HG03432 (cell line): ENCODE data around the gene RBL2.
"Not testable (repeated sequence)": the region's sequence is repeated elsewhere in the genome, so short reads cannot be mapped to it uniquely, and the experiment has no call there.

ENCODE experiments used
- ATAC-seq: cut with Tn5 transposase; IDR thresholded peaks from one replicate; pipeline ENCODE4 v1.9.1; 2021; ENCODE audit warnings: mild to moderate bottlenecking, moderate library complexity; ENCODE audit not compliant: unreplicated experiment

Gene RBL2

DNA sequence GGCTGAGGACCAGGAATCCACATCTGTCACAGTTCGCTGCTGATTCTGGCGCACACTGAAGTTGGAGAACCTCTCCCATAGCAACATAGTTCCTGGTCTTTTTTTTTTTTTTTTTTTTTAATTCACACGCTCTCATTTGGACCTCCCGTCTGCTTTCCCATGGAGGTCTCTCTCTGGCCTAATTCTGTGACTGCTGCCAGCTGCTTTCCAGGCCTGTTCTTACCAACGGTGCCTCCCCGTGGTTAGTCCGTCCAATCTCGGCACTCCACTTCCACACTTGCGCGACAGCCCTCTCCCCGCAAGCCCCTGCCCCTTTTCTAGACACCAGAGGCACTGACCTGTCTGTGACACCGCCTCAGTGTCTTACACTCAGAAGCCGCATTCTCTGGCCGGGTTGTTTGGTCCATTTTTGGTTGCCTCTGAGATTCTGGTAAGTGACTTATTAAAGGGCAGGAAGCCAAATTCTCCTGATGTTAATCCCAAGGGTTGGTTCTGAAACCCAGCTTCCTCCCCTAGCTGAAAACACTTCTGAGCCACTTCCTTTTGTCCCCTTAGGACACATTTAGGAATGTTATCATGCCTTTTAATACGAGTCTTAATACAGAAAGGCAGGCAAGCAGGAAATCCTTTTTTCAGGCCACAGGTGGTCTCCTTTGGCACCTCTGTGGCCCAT is 69.9 kb downstream of the RBL2 start:
- ATAC-seq, result no peak

DNA sequence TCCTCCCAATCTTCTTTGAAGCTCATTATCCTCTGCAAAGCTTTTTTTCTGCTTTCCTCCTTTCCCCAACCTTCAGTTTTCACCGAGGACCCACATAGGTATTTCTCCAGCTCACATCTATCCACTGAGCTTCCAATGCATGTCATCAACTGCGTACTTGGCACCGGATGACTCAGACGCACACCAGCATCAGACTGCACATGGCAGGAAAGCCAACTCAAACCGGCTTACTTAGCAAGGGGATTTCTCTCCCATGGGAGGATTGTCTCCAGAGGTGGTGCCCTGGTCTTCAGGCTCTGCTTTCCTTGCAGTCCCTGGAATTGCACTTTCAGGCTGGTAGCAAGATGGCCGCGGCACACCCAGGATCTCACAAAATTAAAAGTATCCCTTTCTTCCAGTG is 70.4 kb downstream of the RBL2 start:
- no peak for ATAC-seq

DNA sequence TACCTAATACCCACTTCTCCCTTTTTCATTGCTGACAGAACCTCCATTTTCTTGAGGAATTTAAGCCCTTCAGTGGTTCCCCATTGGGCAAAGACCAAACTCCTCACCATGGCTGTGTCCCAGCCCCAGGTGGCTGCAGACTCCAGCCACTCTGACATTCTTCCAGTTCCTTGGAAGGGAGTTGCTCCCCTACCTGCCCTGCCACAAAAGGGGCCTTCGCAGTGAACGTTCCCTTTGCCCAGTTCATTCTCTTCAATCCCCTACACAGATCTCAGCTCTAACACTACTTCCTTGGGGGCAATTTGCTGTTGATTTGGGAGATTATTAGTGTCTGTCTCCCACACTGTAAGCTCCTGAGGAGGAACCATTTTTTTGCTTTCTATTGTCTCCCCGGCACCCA is 72.0 kb downstream of the RBL2 start:
- no peak for ATAC-seq

DNA sequence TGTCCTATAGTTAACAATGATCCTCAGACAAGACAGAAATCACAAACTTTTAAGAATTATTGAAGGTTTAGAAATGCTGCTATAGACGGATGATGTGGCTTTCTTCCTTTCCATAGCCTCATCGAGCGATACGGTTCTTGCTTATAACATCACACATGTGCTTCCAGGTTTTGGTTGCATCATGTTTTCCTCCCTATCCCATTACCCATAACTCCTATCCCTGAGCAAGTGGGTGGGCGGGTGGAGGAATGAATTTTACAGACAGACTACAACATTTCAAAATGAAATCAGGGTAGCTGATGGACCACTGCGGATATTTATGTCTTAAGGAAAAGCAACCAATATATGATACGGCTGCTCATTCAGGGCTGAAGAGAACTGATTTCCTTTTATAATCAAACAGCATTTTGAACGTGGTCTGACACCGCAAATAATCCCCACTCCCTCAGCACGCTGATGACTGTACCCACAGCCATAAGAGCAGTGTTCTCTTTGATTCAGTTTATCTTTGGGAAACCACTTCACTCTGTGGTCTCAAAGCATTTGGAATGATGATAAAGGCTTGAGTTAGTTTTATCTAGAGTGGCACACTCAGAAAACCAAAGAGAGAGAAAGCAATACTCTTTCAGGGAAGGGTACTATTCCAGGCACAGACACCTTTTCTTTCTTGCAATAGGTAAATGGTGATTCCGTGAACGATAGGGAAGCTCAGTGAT is 73.4 kb downstream of the RBL2 start:
- no peak for ATAC-seq

DNA sequence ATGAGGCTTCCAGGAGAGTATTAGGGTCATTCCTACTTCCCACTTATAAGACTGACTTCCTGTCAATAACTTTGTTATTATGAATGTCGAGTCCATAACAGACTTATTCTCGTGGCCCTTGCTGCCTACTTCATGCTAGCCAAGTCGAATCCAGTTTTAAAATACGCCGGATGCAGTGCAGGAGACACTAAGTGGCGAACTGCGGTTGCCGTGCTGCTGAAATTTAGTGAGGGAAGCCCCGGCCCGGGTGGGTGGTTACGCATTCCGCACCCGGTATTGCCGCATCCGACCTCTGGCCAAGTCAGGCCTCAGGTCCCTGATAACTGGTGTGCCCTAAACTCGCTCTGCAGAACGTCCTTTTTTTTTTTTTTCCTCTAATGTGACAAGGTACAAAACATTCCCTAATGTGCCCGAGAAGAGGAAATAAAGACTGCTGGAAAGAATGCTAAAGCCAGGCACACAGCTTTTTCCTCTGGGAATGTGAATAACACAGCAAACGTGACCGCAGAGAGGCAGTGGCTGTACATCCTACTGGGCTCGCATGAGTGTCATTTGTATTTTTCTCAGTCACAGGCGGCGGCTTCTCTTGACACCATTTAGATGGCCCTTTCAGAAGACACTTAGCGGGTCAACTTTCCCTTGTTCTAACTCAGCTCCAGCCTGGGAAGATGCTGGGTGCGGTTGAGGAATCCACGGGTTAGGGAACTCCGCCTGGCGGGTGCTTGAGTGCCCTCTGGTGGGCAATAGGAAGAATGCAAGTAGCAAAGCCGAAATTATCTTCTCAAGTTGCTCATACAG is 75.8 kb downstream of the RBL2 start:
- peak; percentile 71 for ATAC-seq

DNA sequence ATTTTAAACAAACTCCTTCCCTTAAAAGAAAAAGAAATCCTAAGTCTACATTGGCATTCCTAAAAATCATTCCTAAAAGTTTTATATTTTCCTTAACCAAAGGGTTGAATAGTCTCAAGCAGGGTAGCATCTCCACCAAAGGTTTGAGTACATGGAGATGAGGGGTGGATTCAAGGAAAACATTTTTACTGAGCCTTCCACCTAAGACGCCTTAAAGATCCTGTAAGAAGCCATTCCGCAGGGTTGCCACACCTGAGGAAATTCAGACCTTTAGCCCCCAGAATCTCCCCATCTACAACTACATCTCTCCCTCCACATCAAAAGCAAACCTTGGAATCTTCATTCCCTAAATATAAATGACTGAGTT is 76.4 kb downstream of the RBL2 start:
- ATAC-seq, result peak; percentile 16

DNA sequence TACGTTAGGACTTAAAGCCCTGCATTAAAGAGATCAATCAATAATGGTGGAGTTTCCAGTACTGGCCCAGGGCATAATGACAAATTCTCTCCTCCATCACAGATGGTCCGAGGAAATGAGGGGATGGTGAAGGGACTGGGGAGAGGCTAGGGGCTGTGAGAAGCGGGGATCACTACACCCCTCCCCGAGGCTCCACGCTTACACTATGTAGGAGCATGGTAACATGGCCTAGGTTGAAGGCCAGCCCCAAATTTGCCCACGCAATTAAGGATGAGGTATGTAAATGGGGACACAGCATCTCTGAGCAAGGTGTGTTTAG is 76.8 kb downstream of the RBL2 start:
- ATAC-seq, result no peak

DNA sequence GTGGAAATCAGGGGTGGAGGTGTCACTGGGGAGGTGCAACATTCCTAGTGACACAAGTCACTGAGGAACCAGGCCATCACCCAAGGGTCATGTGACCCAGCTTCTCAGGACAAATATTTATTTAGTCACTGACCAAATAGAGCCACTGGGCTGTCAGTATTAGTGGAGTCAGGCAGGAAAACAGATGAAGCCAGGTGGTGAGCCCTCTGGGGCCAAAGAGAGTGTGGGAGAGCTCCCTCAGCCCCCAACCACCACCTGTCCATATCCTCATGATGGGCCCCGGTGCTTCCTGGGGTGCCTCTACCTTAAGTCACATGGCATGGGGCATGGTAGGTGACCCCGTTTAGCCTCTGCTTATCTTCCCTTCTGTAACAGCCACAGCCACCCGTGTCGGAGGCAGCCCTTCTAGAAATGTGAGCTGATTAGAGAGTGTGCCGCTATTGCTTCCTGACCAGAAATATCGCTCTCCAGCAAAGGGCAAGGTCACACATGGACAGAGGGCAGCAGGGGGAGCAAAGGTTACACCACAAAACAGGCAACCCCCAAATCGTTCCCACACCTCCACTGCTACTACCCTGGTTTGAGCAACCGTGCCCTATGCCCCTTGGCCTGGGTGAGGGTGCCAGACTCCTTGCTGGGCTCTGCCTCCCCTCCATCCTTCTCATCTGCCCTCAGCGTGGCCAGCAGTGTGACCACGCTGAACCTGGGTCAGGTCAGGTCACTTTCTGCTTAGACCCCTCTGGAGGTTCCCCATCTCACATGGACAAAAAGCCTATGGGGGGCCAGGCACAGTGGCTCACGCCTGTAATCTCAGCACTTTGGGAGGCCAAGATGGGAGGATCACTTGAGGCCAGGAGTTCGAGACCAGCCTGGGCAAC is 77.4 kb downstream of the RBL2 start:
- ATAC-seq, result no peak

DNA sequence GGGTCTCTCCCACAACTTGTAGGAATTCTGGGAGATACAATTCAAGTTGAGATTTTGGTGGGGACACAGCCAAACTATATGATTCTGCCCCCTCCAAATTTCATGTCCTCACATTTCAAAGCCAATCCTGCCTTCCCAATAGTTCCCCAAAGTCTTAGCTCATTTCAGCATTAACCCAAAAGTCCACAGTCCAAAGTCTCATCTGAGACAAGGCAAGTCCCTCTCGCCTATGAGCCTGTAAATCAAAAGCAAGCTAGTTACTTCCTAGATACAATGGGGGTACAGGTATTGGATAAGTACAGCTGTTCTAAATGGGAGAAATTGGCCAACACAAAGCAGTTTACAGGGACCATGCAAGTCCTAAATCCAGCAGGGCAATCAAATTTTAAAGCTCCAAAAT is 78.5 kb downstream of the RBL2 start:
- not testable (repeated sequence) for ATAC-seq

DNA sequence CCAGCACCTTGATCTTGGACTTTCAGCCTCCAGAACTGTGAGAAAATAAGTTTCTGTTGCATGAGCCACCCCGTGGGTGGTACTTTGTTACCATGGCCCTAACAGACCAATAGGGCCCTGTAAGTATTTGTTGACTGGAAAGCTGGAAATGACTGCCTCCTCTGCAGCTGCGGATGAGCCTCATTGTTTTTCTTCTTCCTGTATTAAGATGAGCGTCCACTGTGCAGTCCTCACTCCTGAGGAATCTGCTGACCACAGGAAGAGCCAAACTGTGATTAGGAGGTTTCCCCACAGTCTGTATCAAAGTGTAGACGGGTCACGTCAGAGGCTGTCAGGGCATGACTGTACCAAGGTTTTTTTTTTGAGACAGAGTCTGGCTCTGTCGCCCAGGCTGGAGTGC is 81.0 kb downstream of the RBL2 start:
- no peak for ATAC-seq

DNA sequence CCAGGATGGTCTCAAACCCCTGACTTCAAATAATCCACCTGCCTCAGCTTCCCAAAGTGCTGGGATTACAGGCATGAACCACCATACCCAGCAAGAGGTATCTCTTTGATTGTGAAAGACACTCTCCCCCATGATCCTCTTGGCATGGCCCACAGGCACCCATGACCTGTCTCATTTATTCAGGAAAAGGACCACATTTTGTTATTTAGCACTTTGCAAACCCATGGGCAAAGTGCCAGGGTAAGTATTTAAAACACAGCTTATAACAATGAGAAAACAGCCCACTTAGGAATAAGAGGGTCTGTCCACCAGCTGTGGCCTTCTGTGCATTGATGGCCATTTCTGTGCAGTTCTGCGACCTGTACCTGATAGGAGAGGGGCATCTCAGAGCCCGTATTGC is 81.5 kb downstream of the RBL2 start:
- no peak for ATAC-seq

DNA sequence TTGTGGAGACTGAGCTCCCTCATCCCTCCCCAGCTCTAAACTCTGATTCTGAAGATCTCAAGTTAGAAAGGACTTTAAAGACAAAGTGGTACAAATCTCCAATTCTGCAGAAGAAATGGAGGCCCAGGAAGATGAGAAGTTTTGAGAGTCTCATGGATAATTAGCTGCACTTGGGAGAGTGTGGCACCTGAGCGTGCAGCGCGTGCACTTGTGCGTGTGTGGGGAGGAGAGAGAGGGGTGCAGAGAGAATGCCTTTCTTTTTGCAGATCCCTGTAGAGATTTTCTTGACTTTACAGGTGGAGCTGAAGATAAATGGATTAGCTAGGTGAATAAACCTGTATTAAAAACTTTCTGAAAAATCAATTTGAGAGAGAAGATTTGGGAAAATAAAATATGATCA is 83.6 kb downstream of the RBL2 start:
- ATAC-seq, result no peak

DNA sequence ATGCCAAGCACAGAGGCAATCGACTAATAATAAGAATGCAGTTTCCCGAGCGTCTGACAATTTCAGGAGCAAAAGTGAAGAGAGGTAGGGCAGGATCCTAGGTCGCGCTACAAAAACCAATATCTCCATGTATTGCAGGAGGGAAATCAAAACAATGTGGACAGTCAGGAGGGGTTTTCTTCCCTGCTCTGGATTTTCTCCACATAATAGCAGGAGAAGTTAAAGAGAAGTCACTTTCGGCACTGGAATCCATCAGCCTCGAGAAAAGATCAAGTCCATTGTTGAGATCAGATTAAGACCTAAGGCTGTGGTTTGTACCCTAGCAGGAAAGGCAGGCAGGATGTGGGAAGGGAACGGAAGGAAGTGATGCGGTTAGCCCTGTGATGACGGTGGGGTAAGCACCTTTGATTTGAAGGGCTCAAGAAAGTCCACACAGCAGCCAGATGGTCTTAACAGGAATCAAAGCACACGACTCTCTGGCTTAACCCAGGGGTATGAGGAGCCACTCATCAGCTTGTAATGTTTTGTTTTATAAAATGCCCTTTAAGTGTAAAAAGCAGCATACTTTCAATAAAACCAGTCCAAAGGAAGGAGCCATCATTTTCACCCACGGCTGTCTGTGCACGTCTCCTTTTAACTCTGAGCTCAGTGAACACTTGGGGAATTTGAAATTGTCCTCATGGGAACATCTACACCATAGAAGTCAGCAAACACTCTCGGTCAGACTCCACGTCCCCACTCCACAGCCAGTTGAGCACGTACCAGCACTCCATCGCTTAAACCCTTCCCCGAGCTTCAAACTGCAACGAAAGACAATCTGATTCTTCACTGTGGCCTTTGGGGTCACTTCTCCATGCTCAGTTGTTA is 84.5 kb downstream of the RBL2 start:
- peak; percentile 98 for ATAC-seq

DNA sequence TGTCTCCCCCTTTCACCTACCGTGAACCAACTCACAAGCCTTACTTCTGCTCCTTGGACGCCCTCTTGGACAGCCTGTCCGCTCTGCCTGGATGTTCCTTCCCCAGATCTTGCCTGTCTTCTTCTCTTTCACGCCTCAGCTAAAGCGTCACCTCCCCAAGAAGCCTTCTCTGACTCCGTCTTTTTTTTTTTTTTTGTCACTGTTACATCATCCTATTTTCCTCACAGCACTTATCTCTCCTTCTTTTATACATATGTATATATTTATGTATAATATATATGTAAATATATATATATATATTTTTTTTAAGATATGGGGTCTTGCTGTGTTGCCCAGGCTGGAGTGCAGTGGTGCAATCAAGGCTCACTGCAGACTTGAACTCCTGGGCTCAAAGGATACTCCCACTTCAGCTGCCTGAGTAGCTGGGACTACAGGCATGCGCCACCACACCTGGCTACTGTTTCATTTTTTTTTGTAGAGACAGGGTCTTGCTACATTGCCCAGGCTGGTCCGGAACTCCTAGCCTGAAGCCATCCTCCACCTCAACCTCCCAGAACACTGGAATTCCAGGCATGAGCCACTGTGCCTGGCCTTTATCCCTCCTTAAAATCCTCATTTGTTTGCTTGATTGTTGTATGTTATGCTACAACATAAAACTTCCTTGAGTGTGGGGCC is 85.3 kb downstream of the RBL2 start:
- ATAC-seq, result no peak

DNA sequence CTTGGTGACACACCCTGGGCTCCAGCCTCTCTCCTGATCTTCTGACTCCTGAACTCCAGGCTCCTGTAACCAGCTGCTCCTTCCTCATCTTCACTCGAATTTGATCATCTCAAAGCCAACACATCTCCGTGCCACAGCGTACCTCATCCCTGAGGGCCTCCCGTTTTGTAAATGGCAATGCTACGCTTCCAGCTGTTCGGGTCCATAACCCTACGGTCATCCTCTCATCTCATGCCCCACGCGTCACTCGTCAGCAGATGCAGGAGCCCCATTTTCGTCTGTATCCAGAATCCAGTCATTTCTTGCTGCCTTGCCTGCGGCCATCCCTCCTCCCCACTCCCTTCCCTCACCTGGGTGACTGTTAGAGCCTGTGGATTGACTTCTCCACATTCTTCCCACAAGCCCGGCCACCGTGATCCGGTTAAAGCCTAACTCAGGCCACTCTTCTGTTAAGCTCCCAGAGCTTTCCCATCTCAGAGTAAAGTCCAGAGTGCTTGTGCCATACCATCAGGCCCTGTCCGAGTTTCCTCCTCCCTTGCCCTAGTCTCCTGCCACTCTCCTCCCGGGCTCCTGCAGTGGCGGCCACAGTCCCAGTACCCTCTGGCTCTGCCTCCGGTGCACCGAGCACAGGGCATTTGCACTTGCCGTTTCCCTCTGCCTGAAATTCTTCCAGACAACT is 89.0 kb downstream of the RBL2 start:
- no peak for ATAC-seq

DNA sequence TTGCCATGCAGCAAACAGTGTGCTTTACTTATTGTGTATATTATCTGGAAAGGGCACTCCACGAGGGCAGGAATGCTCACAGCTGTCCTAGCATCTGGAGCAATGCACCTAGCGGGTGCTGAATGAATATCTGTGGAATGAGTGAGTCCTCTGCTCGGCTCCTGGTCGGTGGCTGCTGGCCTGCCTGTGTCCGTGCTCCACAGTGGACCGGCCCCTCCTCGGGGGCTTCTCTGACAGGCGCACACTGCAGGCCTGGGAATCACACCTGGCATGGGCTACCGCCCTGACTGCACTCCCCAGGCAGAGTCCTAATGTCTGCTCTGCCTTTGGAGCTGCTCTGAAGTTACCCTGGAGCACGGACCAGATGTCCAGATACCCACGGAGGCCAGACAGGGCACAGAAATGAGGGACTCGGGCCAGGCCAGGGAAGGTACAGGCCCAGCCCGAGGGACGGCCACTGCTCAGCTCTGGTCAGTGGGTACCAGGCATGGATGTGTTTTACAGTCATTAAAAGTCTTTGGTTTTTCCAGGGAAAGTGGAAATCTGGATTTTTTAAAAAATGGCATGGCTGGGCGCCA is 89.8 kb downstream of the RBL2 start:
- ATAC-seq, result no peak

DNA sequence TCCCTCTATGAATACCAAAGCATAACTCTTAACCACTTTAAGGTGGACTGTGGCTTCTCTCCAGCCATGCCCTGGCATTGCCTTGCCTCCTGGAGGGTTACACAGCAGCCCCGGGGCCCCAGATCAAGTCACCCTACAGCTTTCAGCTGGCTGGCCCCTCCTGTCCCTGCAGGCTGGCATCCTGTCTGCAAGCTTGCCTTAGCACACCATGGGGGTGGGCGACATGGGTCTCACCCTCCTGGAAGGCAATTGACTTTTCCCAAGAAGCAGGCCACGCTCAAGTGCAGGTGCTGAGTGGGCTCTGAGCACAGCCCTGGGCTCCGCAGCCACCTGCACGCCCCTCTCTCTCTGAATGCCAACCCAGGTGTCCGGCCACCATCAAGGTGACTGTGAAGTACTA is 94.5 kb downstream of the RBL2 start:
- ATAC-seq, result no peak

DNA sequence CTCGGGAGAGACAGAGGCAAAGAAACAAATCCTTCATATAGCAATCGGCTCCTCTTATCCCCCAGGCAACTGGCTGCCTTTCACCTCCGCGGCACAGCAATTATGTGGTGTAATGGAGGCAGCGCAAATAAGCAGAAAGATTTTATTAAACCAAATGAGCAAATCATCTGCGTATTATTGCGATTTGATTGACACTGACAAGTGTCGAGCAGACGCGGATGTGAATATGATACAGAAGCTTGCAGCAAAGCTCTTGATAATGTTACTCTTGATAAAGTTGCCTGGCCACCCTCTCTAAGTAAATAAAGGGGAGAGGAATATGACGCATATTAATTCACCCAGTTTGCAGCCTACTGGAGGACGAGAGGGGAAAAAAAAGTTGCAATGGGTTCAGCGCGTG is 95.2 kb downstream of the RBL2 start:
- ATAC-seq, result no peak

DNA sequence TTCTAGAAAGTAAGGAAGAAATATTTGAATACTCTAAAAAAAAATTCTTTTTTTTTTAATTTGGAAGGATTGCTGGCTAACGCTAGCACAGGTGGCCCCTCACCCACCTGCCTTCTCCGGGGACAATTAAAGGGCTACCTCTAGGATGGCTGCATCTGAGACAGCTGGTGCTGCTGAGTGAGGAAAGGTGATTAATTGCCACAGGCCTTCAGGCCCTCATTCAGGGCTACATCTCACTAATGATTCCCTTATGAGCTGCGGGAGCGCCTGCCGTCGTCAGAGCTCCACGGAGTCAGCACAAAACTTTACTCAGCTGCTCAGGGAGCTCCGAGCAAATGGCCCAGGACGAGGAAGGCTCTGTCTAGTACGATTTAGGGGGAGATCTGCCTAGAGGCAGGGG is 95.8 kb downstream of the RBL2 start:
- no peak for ATAC-seq
